H9 (cell line): ENCODE data around the gene GDPGP1. TPM values are rescaled to one million over a fixed set of nuclear protein-coding genes. Genes with fewer than 3 reads are reported as not detected.
A peak's percentile ranks its signal among the peaks of the same experiment; 100 is the strongest.

ENCODE experiments used
- DNase-seq: peaks from one replicate; pipeline ENCODE4 v3.0.0-alpha.2; 2017
- H2AFZ ChIP-seq: one replicate; pipeline ENCODE4 v1.6.1; 2013; ENCODE audit warnings: mild to moderate bottlenecking, low read length, control low read depth, moderate library complexity
- H2AK5ac ChIP-seq: 2 replicates; pipeline ENCODE4 v1.6.1; 2013; ENCODE audit warnings: low read length, control low read depth, mixed read lengths; ENCODE audit not compliant: insufficient read length
- H2BK120ac ChIP-seq: one replicate; pipeline ENCODE4 v1.6.1; 2013; ENCODE audit warnings: low read depth, mild to moderate bottlenecking, low read length, control low read depth, inconsistent platforms; ENCODE audit not compliant: poor library complexity, severe bottlenecking
- H2BK12ac ChIP-seq: 2 replicates; pipeline ENCODE4 v1.6.1; 2013; ENCODE audit warnings: low read length, control low read depth, mixed read lengths, low read depth; ENCODE audit not compliant: insufficient read length
- H2BK15ac ChIP-seq: 2 replicates; pipeline ENCODE4 v1.6.1; 2013; ENCODE audit warnings: low read depth, low read length, control low read depth
- H2BK20ac ChIP-seq: one replicate; pipeline ENCODE4 v1.6.1; 2013; ENCODE audit warnings: low read depth, mild to moderate bottlenecking, low read length, control low read depth, inconsistent platforms; ENCODE audit not compliant: poor library complexity, severe bottlenecking
- H2BK5ac ChIP-seq: 2 replicates; pipeline ENCODE4 v1.6.1; 2013; ENCODE audit warnings: low read length, control low read depth, mixed read lengths; ENCODE audit not compliant: insufficient read length
- H3K14ac ChIP-seq: 2 replicates; pipeline ENCODE4 v1.6.1; 2013; ENCODE audit warnings: low read length, control low read depth; ENCODE audit not compliant: insufficient read depth
- H3K18ac ChIP-seq: 2 replicates; pipeline ENCODE4 v1.6.1; 2013; ENCODE audit warnings: low read depth, mild to moderate bottlenecking, mixed read lengths, low read length, control low read depth; ENCODE audit not compliant: insufficient read length
- H3K23ac ChIP-seq: 2 replicates; pipeline ENCODE4 v1.6.1; 2013; ENCODE audit warnings: low read length, control low read depth, mixed read lengths, low read depth; ENCODE audit not compliant: insufficient read length
- H3K23me2 ChIP-seq: 2 replicates; pipeline ENCODE4 v1.6.1; 2013; ENCODE audit warnings: low read depth, mild to moderate bottlenecking, mixed read lengths, low read length, control low read depth; ENCODE audit not compliant: insufficient read length, poor library complexity, severe bottlenecking
- H3K27ac ChIP-seq: 2 replicates; pipeline ENCODE4 v1.5.1; 2013; ENCODE audit warnings: low read length, control low read depth, mixed read lengths, low read depth; ENCODE audit not compliant: insufficient read length
- H3K27me3 ChIP-seq: 2 replicates; pipeline ENCODE4 v1.6.1; 2013; ENCODE audit warnings: low read length, control low read depth, inconsistent platforms; ENCODE audit not compliant: insufficient read depth
- H3K4ac ChIP-seq: 2 replicates; pipeline ENCODE4 v1.6.1; 2013; ENCODE audit warnings: low read depth, mild to moderate bottlenecking, control low read depth, inconsistent platforms, low read length, moderate library complexity
- H3K4me1 ChIP-seq: 2 replicates; pipeline ENCODE4 v1.6.1; 2013; ENCODE audit warnings: low read length, control low read depth, inconsistent platforms; ENCODE audit not compliant: insufficient read depth
- H3K4me2 ChIP-seq: 2 replicates; pipeline ENCODE4 v1.6.1; 2013; ENCODE audit warnings: low read length, control low read depth, mixed read lengths; ENCODE audit not compliant: insufficient read length, insufficient read depth
- H3K56ac ChIP-seq: 2 replicates; pipeline ENCODE4 v1.6.1; 2013; ENCODE audit warnings: low read depth, mild to moderate bottlenecking, mixed read lengths, low read length, control low read depth; ENCODE audit not compliant: insufficient read length
- H3K79me1 ChIP-seq: 2 replicates; pipeline ENCODE4 v1.6.1; 2013; ENCODE audit warnings: low read depth, mild to moderate bottlenecking, moderate library complexity, low read length, control low read depth, inconsistent platforms; ENCODE audit not compliant: insufficient read depth, poor library complexity, severe bottlenecking
- H3K79me2 ChIP-seq: 2 replicates; pipeline ENCODE4 v1.6.1; 2013; ENCODE audit warnings: low read length, control low read depth, inconsistent platforms; ENCODE audit not compliant: insufficient read depth
- H3K9ac ChIP-seq: 2 replicates; pipeline ENCODE4 v1.6.1; 2013; ENCODE audit warnings: low read length, control low read depth, mixed read lengths; ENCODE audit not compliant: insufficient read length; ENCODE audit errors: extremely low read depth
- H3K9me3 ChIP-seq: one replicate; pipeline ENCODE4 v1.6.1; 2013; ENCODE audit warnings: low read depth, low read length, inconsistent platforms; ENCODE audit not compliant: control insufficient read depth
- H3T11ph ChIP-seq: one replicate; pipeline ENCODE4 v1.6.1; 2013; ENCODE audit warnings: mild to moderate bottlenecking, low read length, control low read depth, inconsistent platforms
- H4K20me1 ChIP-seq: one replicate; pipeline ENCODE4 v1.6.1; 2013; ENCODE audit not compliant: control insufficient read depth, insufficient read length, insufficient read depth
- H4K5ac ChIP-seq: 2 replicates; pipeline ENCODE4 v1.6.1; 2013; ENCODE audit warnings: low read depth, mild to moderate bottlenecking, mixed read lengths, low read length, control low read depth; ENCODE audit not compliant: insufficient read length
- H4K8ac ChIP-seq: replicated peaks from 2 replicates; pipeline ENCODE4 v1.6.1; 2013; ENCODE audit warnings: low read length, control low read depth, mixed read lengths, low read depth; ENCODE audit not compliant: insufficient read length
- H4K91ac ChIP-seq: 2 replicates; pipeline ENCODE4 v1.6.1; 2013; ENCODE audit warnings: low read depth, mild to moderate bottlenecking, moderate library complexity, mixed read lengths, low read length, control low read depth; ENCODE audit not compliant: insufficient read length
- H3K27ac Mint-ChIP-seq, 3 experiments: 2 replicates in 2 of 3; 3 replicates in 1 of 3; pipeline ENCODE4 v1.8.0; 2020 to 2021; ENCODE audit warnings: mixed read lengths in 3 of 3, mild to moderate bottlenecking in 1 of 3, moderate library complexity in 1 of 3
- H3K27me3 Mint-ChIP-seq: 2 replicates; pipeline ENCODE4 v1.8.0; 2021; ENCODE audit warnings: low read depth, mild to moderate bottlenecking, moderate library complexity, mixed read lengths
- H3K36me3 Mint-ChIP-seq, 3 experiments: 2 replicates in 2 of 3; 3 replicates in 1 of 3; pipeline ENCODE4 v1.8.0; 2020 to 2021; ENCODE audit warnings: low read depth in 3 of 3, mixed read lengths in 3 of 3; ENCODE audit not compliant: insufficient read depth in 1 of 3
- H3K4me1 Mint-ChIP-seq, 2 experiments: 2 replicates each; pipeline ENCODE4 v1.8.0; 2020; ENCODE audit warnings: mixed read lengths in 2 of 2
- H3K4me3 Mint-ChIP-seq, 2 experiments: 2 replicates in 1 of 2; 3 replicates in 1 of 2; pipeline ENCODE4 v1.8.0; 2020 to 2021; ENCODE audit warnings: mild to moderate bottlenecking in 2 of 2, mixed read lengths in 2 of 2, moderate library complexity in 1 of 2
- H3K9me3 Mint-ChIP-seq, 2 experiments: 2 replicates in 1 of 2; 3 replicates in 1 of 2; pipeline ENCODE4 v1.8.0; 2020; ENCODE audit warnings: mild to moderate bottlenecking in 2 of 2, mixed read lengths in 2 of 2, moderate library complexity in 1 of 2
- CTCF ChIP-seq: fragments of 200-600 bp; sonication (generic); conservative IDR thresholded peaks from 3 replicates; pipeline ENCODE4 v1.8.0; 2021; ENCODE audit warnings: antibody characterized with exemption, mild to moderate bottlenecking
- WGBS: extraction: QIAGEN DNeasy Blood & Tissue Kit; methylation state at CpG from one replicate; pipeline ENCODE4 v1.1.7; 2013; ENCODE audit warnings: missing lambda C conversion rate, low lambda C conversion rate, mixed read lengths; ENCODE audit not compliant: insufficient read length; ENCODE audit errors: extremely low coverage; 5-methylcytosine and 5-hydroxymethylcytosine counted together
- total RNA-seq: library from RNA; stranded (reverse); gene quantifications from 2 replicates; pipeline ENCODE4 v1.2.1, GENCODE V29; 2021

Gene GDPGP1
- total RNA-seq, 1 experiment from 2014 or later: 6.7 TPM

GRCh38 chr15:90248789-90249202, 14.8 kb downstream of the GDPGP1 start:
- Mint-ChIP-seq H3K4me1 (peaks cover 3 to 5% of the 10 kb centered on the region in 2 experiments; a peak in 3 of 4 replicates), H3K36me3 (no peaks in the 10 kb centered on the region), H3K4me3 (peak overlapping the region; percentile 4 to 79; a peak in 3 of 5 replicates), H3K9me3 (no peaks in the 10 kb centered on the region), H3K27ac (no peak overlapping the region), H3K27me3 (peaks cover 19% of the 10 kb centered on the region)
- DNase-seq: no peak
- no peak for TF ChIP-seq CTCF
- Histone ChIP-seq H3K56ac (no peak overlapping the region), H3K18ac (no peak overlapping the region), H3K9ac (no peak overlapping the region), H4K8ac (no peak overlapping the region), H3K23ac (no peak overlapping the region), H4K91ac (no peak overlapping the region), H3K14ac (no peak overlapping the region), H2BK20ac (no peak overlapping the region), H3K4me2 (peak overlapping the region; percentile 75), H3K4ac (no peak overlapping the region), H3K4me1 (no peaks in the 10 kb centered on the region), H3K79me2 (no peaks in the 10 kb centered on the region), H4K5ac (no peak overlapping the region), H3T11ph (no peak overlapping the region), H3K79me1 (no peaks in the 10 kb centered on the region), H4K20me1 (no peaks in the 10 kb centered on the region), H3K27me3 (peaks cover 2% of the 10 kb centered on the region; the same call in 1 of the 2 replicates), H3K27ac (no peak overlapping the region), H2BK5ac (no peak overlapping the region), H2BK120ac (no peak overlapping the region), H2BK15ac (no peak overlapping the region), H3K9me3 (no peaks in the 10 kb centered on the region), H3K23me2 (peaks cover 8% of the 10 kb centered on the region), H2AFZ (no peak overlapping the region), H2AK5ac (no peak overlapping the region), H2BK12ac (no peak overlapping the region)
- WGBS: no CpG with 5 or more reads among the region's 6 CpGs
